ENCODE data around the gene NIN.
"Not testable (repeated sequence)": the region's sequence is repeated elsewhere in the genome, so short reads cannot be mapped to it uniquely, and the experiment has no call there.

Gene NIN

GRCh38 chr14:50705026-50705593, 125.9 kb downstream of the NIN start:
- no peak for DNase-seq

- no peak for DNase-seq
Measured at GRCh38 chr14:50704454-50705010, 126.4 kb downstream of the NIN start.

GRCh38 chr14:50697659-50698290, 133.2 kb downstream of the NIN start:
- no peak for DNase-seq

GRCh38 chr14:50694260-50694659, 136.7 kb downstream of the NIN start:
- not testable (repeated sequence) for DNase-seq

GRCh38 chr14:50688875-50689274, 142.1 kb downstream of the NIN start:
- no peak for DNase-seq

GRCh38 chr14:50679674-50680073, 151.3 kb downstream of the NIN start:
- DNase-seq = no peak

GRCh38 chr14:50678163-50678562, 152.8 kb downstream of the NIN start:
- DNase-seq = no peak

GRCh38 chr14:50677527-50678063, 153.4 kb downstream of the NIN start:
- DNase-seq = no peak

- no peak for DNase-seq
Measured at GRCh38 chr14:50676814-50677516, 154.0 kb downstream of the NIN start.

GRCh38 chr14:50675597-50675996, 155.4 kb downstream of the NIN start:
- no peak for DNase-seq

- no peak for DNase-seq
Measured at GRCh38 chr14:50670866-50671256, 160.1 kb downstream of the NIN start.

- DNase-seq = no peak
Measured at GRCh38 chr14:50670196-50670865, 160.6 kb downstream of the NIN start.
